Measurements from ENCODE around the gene RBM24.

- TF ChIP-seq CTCF (conservative IDR thresholded peaks at IDR 0.05; ENCODE audit: low read length) (no peak), EZH2phosphoT487 (IDR thresholded peaks at IDR 0.05; ENCODE audit: borderline replicate concordance) (no peak)
These were observed 11.5 kb downstream of the RBM24 start for GRCh38 chr6:17292600-17293133.

Measured in Loucy (cell line).